Endothelial cell of umbilical vein (primary cell): ENCODE results near the gene FAM193B. TPM values are rescaled to one million over a fixed set of nuclear protein-coding genes. Genes with fewer than 3 reads are reported as not detected.

ENCODE experiments used
- BruUV-seq: library from RNA; stranded (reverse); fragments of 400-500 nt; replicated peaks from 2 replicates; lab custom pipeline; 2021; lab: Mats Ljungman, UMichigan
- CTCF ChIA-PET: fragments of 300-600, 350-600 bp; sonication (Branson Sonifier 250); formaldehyde crosslinking; loops from one replicate; lab custom pipeline; 2021; ENCODE audit warnings: antibody characterized with exemption, inconsistent platforms; lab: Charles Lee
- POLR2A ChIA-PET: fragments of 300-600, 350-600 bp; sonication (Branson Sonifier 250); formaldehyde crosslinking; loops from one replicate; lab custom pipeline; 2021; ENCODE audit warnings: antibody characterized with exemption, inconsistent platforms; lab: Charles Lee
- DNase-seq: peaks from one replicate; pipeline ENCODE4 v3.0.0-alpha.2; 2011; ENCODE audit warnings: low read depth, low spot score
- FAIRE-seq: peaks from 2 replicates; lab custom pipeline; 2011; peaks lifted over from hg19 to GRCh38; lab: Jason Lieb, UNC
- H2AFZ ChIP-seq: 2 replicates; pipeline ENCODE4 v1.6.0; 2012; ENCODE audit warnings: low read depth, low read length, control low read depth, inconsistent platforms
- H3K27ac ChIP-seq: 2 replicates; pipeline ENCODE4 v1.5.1; 2011; ENCODE audit warnings: low read depth, mild to moderate bottlenecking, control low read depth, low read length, moderate library complexity; ENCODE audit not compliant: insufficient read depth
- H3K27me3 ChIP-seq, 2 experiments: 2 replicates each; pipeline versions ENCODE4 v1.6.0 to v1.6.1; 2011; ENCODE audit warnings: low read length in 2 of 2, mixed read lengths in 1 of 2; ENCODE audit not compliant: control insufficient read depth in 2 of 2, insufficient read depth in 2 of 2
- H3K36me3 ChIP-seq, 2 experiments: 2 replicates in 1 of 2; 3 replicates in 1 of 2; pipeline ENCODE4 v1.5.1; 2011; ENCODE audit warnings: low read length in 2 of 2, mild to moderate bottlenecking in 1 of 2, moderate library complexity in 1 of 2; ENCODE audit not compliant: control insufficient read depth in 2 of 2, insufficient read depth in 2 of 2; ENCODE audit errors: extremely low read depth in 1 of 2
- H3K4me1 ChIP-seq: 3 replicates; pipeline ENCODE4 v1.5.1; 2011; ENCODE audit warnings: mild to moderate bottlenecking, low read length; ENCODE audit not compliant: control insufficient read depth, insufficient read depth; ENCODE audit errors: extremely low read depth
- H3K4me2 ChIP-seq: 2 replicates; pipeline ENCODE4 v1.6.1; 2011; ENCODE audit warnings: low read length, control low read depth, mixed read lengths; ENCODE audit not compliant: insufficient read depth
- H3K4me3 ChIP-seq, 3 experiments: fragments of 200-600 bp in 1 of 3; sonication (generic), shearing (Covaris generic) in 1 of 3; replicated peaks in 1 of 3; 2 replicates each; pipeline ENCODE4 v1.5.1; 2011 to 2016; ENCODE audit warnings: control low read depth in 3 of 3, low read length in 3 of 3, mild to moderate bottlenecking in 2 of 3, inconsistent platforms in 1 of 3, low read depth in 1 of 3, moderate library complexity in 1 of 3; ENCODE audit not compliant: insufficient read depth in 1 of 3
- H3K79me2 ChIP-seq: 2 replicates; pipeline ENCODE4 v1.6.0; 2012; ENCODE audit warnings: low read length, inconsistent platforms; ENCODE audit not compliant: control insufficient read depth, insufficient read depth
- H3K9ac ChIP-seq: replicated peaks from 2 replicates; pipeline ENCODE3; 2011; ENCODE audit warnings: low read length, control low read depth; ENCODE audit not compliant: insufficient read depth; ENCODE audit errors: extremely low read depth
- H3K9me1 ChIP-seq: replicated peaks from 3 replicates; pipeline ENCODE4 v1.6.0; 2011; ENCODE audit warnings: mild to moderate bottlenecking, low read length; ENCODE audit not compliant: control insufficient read depth, insufficient read depth; ENCODE audit errors: extremely low read depth
- H3K9me3 ChIP-seq: replicated peaks from 2 replicates; pipeline ENCODE4 v1.5.1; 2012; ENCODE audit warnings: low read length, inconsistent platforms; ENCODE audit not compliant: control insufficient read depth, insufficient read depth
- H4K20me1 ChIP-seq: replicated peaks from 2 replicates; pipeline ENCODE3; 2011; ENCODE audit warnings: mild to moderate bottlenecking, low read length; ENCODE audit not compliant: control insufficient read depth, insufficient read depth; ENCODE audit errors: extremely low read depth
- EZH2 ChIP-seq: IDR thresholded peaks from 2 replicates; pipeline ENCODE4 v1.6.1; 2012; ENCODE audit warnings: borderline replicate concordance, low read depth, mild to moderate bottlenecking, moderate library complexity, low read length, inconsistent platforms; ENCODE audit not compliant: severe bottlenecking
- GATA2 ChIP-seq: IDR thresholded peaks from 2 replicates; pipeline ENCODE4 v1.7.0; 2011; ENCODE audit warnings: low read depth, mild to moderate bottlenecking, moderate library complexity, mixed read lengths, low read length; ENCODE audit not compliant: insufficient read length, insufficient read depth
- JUN ChIP-seq: IDR thresholded peaks from 2 replicates; pipeline ENCODE4 v1.6.1; 2011; ENCODE audit warnings: borderline replicate concordance, low read depth; ENCODE audit not compliant: insufficient read length, insufficient read depth
- MYC ChIP-seq: IDR thresholded peaks from one replicate; pipeline ENCODE4 v1.6.1; 2011; ENCODE audit warnings: mild to moderate bottlenecking, low read depth, low read length
- POLR2A ChIP-seq: IDR thresholded peaks from 2 replicates; pipeline ENCODE4 v1.6.1; 2012; ENCODE audit warnings: low read depth, mild to moderate bottlenecking, control low read depth, low read length
- POLR2AphosphoS5 ChIP-seq: IDR thresholded peaks from 2 replicates; pipeline ENCODE4 v1.6.1; 2012; ENCODE audit warnings: low read depth, mild to moderate bottlenecking, control low read depth, low read length, moderate library complexity; ENCODE audit not compliant: insufficient read depth
- dilution Hi-C: fragments of 300-500 bp; cut with MboI; formaldehyde crosslinking; loops from one replicate; pipeline ENCODE4 v1.15.0; 2019; ENCODE audit warnings: low sequenced_read_pairs; ENCODE audit not compliant: extremely low pct_ligation_motif_present
- intact Hi-C: fragments of 100-400 bp; cut with micrococcal nuclease; formaldehyde crosslinking; loops from one replicate; pipeline ENCODE4 v1.10.0; 2022
- polyA plus RNA-seq, 4 experiments: library from polyadenylated mRNA; depleted of rRNA in 3 of 4; stranded (reverse) in 3 of 4; unstranded in 1 of 4; fragments of >200 nt; gene quantifications; 2 replicates each; pipeline versions ENCODE4 v1.2.1 to v1.2.3, GENCODE V29; 2011 to 2012; ENCODE audit warnings: missing spikeins in 1 of 4
- total RNA-seq: library from RNA; stranded (reverse); gene quantifications from 2 replicates; pipeline ENCODE4 v1.2.3, GENCODE V29; 2021
- TF ChIP-seq, protein P1 (sequence below): IDR thresholded peaks from 2 replicates; pipeline ENCODE4 v1.6.1; 2011; ENCODE audit not compliant: insufficient read depth, insufficient read length

Gene FAM193B
- total and polyA plus RNA-seq, 2 donors (not counting 3 experiments of a cell fraction or from before 2014, with no cell fraction given): 57.9 to 75.7 TPM

DNA sequence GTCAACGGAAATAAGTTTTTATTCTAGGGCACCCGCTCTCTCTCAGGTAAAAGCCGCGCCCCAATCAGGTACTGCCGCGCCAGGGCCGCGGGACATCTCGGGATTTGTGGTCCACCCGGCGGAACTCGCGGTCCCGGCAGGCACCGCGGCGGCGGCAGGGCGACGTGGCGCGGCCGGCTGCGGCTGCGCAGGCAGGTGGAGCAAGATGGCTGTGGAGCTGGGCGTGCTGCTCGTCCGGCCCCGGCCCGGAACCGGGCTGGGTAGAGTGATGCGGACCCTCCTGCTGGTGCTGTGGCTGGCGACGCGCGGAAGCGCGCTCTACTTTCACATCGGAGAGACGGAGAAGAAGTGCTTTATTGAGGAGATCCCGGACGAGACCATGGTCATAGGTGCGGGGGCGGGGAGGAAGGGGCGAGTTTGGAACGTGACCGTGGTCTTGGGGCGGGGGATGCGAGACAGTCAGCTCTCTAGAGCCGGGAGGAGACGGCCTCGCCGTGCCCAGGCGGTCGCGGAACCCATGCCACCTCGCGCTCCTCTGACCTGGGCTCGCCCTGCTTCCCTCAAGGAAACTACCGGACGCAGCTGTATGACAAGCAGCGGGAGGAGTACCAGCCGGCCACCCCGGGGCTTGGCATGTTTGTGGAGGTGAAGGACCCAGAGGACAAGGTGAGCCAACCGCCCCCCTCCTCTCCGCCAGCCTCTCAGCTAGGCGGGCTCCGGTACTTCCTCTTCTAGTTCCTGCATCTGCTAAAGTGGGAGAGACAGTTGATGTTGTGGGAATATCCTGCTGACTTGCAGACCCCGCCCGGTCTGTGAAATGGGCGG, 37.9 kb upstream of the FAM193B start, which contains the start of gene TMED9:
Gene TMED9 (plus strand): TSS at position 194 of the 825 bp plus-strand sequence. CDS start 12 bp downstream, at position 206.
- no peaks in the 10 kb centered on the region for H4K20me1 ChIP-seq
- H3K4me1 ChIP-seq: peaks cover 9% of the 10 kb centered on the region
- peak; percentile 92 for DNase-seq
- peak; percentile 85 for FAIRE-seq
- H3K4me3 ChIP-seq: peak within 1 kb of the TSS; percentile 72 to 92 (median 90)
- no peaks in the 10 kb centered on the region for H3K9me1 ChIP-seq
- intact Hi-C loops: loop anchor here (1.0 to 10.0 kb wide), 4 partner anchors 8 to 1207 kb away; partner anchors contain the start of genes B4GALT7, FAM193B, HIGD2A and NOP16
- H3K9me3 ChIP-seq: no peaks in the 10 kb centered on the region
- peak within 1 kb of the TSS; percentile 64 for H3K27ac ChIP-seq
- H2AFZ ChIP-seq: peak within 1 kb of the TSS; percentile 80
- H3K9ac ChIP-seq: peak within 1 kb of the TSS; percentile 91
- TF ChIP-seq POLR2AphosphoS5: peak; percentile 95
- peak; percentile 96 for TF ChIP-seq POLR2A
- no peak for TF ChIP-seq GATA2
- TF ChIP-seq MYC: peak; percentile 47
- TF ChIP-seq JUN: no peak
- TF ChIP-seq, protein P1, sequence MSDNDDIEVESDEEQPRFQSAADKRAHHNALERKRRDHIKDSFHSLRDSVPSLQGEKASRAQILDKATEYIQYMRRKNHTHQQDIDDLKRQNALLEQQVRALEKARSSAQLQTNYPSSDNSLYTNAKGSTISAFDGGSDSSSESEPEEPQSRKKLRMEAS: no peak
- no peak for TF ChIP-seq EZH2
- peak within 1 kb of the TSS; percentile 67 for H3K4me2 ChIP-seq
- peaks cover 13 to 33% of the 10 kb centered on the region in 2 experiments for H3K27me3 ChIP-seq
- dilution Hi-C loops: no loop called here
- CTCF ChIA-PET: interaction anchor here (1.0 to 3.2 kb wide), 3 partner anchors 15 to 46 kb away, joined by 3 to 15 read pairs (median 5); no protein-coding TSS in a partner anchor
- TSS peak; percentile 52 for BruUV-seq
- H3K79me2 ChIP-seq: peaks cover 23% of the 10 kb centered on the region
- H3K36me3 ChIP-seq: peaks cover 16 to 33% of the 10 kb centered on the region in 2 experiments
- POLR2A ChIA-PET: no interaction called here
